SKM-1 treated with dmso at 0.1 percent for 144 hours (cell line): ENCODE data around the gene MAP2K2.
"Not testable (repeated sequence)": the region's sequence is repeated elsewhere in the genome, so short reads cannot be mapped to it uniquely, and the experiment has no call there.

Source experiments
- DNase-seq: peaks from one replicate; lab custom pipeline; 2025; ENCODE audit not compliant: unreplicated experiment; lab: John Stamatoyannopoulos, UW

Gene MAP2K2

GRCh38 chr19:4123615-4124568 lies at the start of gene MAP2K2:
TSS of gene MAP2K2 (minus strand) at chr19:4124122. CDS start at chr19:4123875, 247 bp downstream.
- DNase-seq, result peak; percentile 93

DNA sequence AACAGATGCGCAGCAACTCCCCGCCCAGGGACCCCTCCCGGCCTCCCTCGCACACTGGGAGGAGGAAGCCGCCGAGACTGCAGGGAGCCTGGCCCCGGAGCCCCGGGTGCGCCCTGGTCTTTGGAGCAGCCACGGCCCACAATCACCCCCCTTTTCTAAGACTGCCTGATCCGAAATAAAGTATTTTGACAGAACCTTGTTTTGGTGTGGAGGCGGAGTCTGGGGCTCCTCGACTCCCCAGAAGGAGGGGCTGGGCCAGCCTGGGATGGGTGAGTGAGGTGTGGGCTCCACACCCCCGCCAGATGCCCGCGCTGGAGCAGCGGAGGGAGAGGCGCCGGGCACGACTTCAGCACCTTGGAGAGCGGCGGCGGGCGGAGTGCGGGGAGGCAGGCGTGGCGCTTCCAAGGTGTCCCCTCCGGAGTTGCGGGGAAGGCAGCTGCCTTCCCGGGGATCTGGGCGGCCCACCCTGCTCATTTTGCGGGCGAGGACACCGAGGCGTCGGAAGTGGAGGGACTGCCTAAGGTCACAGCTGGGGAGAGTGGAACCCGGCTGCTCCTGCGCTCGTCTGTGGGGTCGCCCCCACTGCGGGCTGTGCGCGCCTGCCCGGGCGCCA lies 49.0 kb upstream of the MAP2K2 start:
- no peak for DNase-seq

GRCh38 chr19:4171676-4172075 lies 47.8 kb upstream of the MAP2K2 start:
- no peak for DNase-seq

GRCh38 chr19:4164262-4164661 lies 40.3 kb upstream of the MAP2K2 start:
- no peak for DNase-seq

- DNase-seq, result no peak
Measured at GRCh38 chr19:4161415-4162077, 37.6 kb upstream of the MAP2K2 start.

GRCh38 chr19:4157971-4158370 lies 34.0 kb upstream of the MAP2K2 start:
- not testable (repeated sequence) for DNase-seq

- no peak for DNase-seq
Measured at GRCh38 chr19:4157164-4157563, 33.2 kb upstream of the MAP2K2 start.

DNA sequence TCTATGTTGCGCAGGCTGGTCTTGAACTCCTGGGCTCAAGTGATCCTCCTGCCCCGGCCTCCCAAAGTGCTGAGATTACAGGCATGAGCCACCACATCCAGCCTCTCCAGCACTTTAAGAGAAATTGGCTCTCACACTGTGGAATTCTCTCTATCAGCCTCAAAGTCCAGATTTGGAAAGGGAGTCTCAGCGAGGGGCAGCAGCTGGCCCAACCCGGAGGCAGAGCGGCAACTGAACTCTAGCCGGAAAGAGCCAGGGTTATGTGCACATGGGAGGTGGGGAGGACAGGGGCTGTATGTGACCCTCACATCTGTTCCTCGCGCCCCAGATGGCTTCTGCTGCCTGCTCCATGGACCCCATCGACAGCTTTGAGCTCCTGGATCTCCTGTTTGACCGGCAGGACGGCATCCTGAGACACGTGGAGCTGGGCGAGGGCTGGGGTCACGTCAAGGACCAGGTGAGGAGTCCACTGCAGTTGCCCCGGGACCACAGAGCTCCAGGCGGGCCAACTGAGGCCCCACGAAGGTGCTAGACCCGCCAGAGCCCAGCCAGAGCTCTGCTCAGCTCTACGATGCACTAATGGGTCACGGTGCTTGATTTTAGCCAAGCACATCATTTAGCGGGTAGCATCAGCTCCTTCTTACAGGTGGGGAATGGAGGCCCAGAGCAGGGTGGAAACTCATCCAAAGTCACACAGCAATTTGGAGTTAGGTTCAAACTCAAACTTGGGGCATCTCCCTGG lies 30.8 kb upstream of the MAP2K2 start:
- DNase-seq, result no peak

GRCh38 chr19:4152241-4152998 lies 28.5 kb upstream of the MAP2K2 start:
- DNase-seq, result no peak

- DNase-seq, result no peak
Measured at GRCh38 chr19:4151623-4152022, 27.7 kb upstream of the MAP2K2 start.

DNA sequence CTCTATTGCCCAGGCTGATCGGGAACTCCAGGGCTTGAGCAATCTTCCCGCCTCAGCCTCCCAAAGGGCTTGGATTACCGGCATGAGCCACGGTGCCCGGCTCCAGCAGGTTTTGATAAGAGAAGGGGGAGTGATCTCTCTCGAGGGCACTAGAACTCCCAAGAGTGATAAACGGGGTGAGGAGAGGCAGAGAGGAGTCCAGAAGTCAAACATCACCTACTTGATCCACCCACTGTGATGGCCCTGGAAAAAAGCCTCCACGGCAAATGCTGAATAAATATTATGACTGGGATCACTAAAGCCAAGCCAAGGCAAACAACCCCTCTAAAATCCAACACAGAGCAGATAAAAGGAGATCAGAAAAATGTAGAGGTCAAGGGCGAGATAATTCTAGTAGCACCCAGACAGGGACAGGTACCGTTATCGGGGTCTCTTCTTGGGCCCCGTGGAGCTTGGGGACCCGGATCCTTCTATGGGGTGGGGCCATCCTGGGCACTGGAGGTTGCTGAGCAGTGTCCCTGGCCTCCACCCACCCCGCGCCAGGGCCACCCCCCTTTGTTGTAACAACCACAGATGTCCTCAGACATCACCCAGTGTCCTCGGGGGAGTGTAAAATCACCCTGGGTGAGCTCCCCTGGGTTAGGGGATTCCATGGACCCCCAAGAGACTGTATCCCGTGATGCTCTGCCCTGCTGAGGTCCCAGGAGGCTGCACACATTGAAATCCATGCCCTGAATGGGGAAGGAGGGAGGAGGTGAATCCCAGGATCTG lies 25.8 kb upstream of the MAP2K2 start:
- no peak for DNase-seq

GRCh38 chr19:4144666-4145249 lies 20.8 kb upstream of the MAP2K2 start:
- no peak for DNase-seq

GRCh38 chr19:4142916-4143315 lies 19.0 kb upstream of the MAP2K2 start:
- DNase-seq, result not testable (repeated sequence)

- DNase-seq, result peak; percentile 72
Measured at GRCh38 chr19:4140237-4140711, 16.4 kb upstream of the MAP2K2 start.

- peak; percentile 46 for DNase-seq
Measured at GRCh38 chr19:4139614-4140236, 15.8 kb upstream of the MAP2K2 start.

GRCh38 chr19:4138445-4138844 lies 14.5 kb upstream of the MAP2K2 start:
- DNase-seq, result no peak

DNA sequence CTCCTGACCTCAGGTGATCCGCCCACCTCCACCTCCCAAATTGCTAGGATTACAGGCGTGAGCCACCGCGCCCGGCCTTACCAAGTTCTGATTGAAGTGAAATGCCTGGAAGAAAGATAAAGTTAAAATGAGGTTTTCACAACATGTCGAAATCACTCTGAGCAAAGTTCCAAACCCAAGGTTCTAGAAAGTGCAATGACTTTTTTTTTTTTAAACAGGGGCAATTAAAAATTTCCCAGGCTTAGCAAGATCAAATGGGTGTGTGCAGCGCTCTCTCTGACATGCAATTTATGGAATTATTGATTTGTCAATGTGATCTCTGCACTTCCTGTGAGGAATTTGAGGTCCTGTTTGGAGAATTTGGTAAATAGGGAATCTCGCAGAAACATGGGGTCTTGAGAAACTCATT lies 12.8 kb upstream of the MAP2K2 start:
- no peak for DNase-seq

- not testable (repeated sequence) for DNase-seq
Measured at GRCh38 chr19:4135386-4135785, 11.5 kb upstream of the MAP2K2 start.

- DNase-seq, result no peak
Measured at GRCh38 chr19:4134351-4134750, 10.4 kb upstream of the MAP2K2 start.
